ENCODE data around the gene ITPRID1.
"Not testable (repeated sequence)": the region's sequence is repeated elsewhere in the genome, so short reads cannot be mapped to it uniquely, and the experiment has no call there.

ITPRID1 gene
- 0 reads per million in 4 donors for total RNA-seq

GRCh38 chr7:31513790-31514189 is at the start of gene ITPRID1:
ITPRID1 (plus strand) TSS chr7:31514090; CDS start chr7:31553025, 38,935 bp downstream.
- DNase-seq = no peak

- DNase-seq = no peak
These were observed 49.3 kb upstream of the ITPRID1 start for GRCh38 chr7:31464601-31465000.

DNA sequence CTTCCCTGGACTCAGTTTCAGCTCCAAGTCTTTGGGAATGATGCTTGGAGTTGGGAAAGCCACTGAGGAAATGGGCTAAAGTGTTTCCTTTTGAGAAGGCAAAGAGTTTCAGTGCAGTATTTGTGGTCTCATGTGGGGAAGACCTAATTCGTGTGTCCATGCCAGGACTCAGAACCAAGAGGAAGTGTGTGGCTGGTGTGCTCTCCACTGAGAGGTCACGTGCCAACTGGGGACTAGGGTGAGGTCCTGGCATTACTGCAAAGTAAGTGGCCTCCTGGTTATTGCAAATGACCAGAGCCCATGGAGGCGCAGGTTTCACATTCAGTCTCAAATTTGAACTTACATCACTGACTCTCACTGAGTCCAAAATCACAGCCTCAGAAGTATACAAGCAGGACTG is 48.6 kb upstream of the ITPRID1 start:
- DNase-seq = no peak

GRCh38 chr7:31466036-31466435 is 47.9 kb upstream of the ITPRID1 start:
- no peak for DNase-seq

GRCh38 chr7:31470883-31471282 is 43.0 kb upstream of the ITPRID1 start:
- DNase-seq = not testable (repeated sequence)

- DNase-seq = no peak
These were observed 38.5 kb upstream of the ITPRID1 start for GRCh38 chr7:31475368-31475767.

DNA sequence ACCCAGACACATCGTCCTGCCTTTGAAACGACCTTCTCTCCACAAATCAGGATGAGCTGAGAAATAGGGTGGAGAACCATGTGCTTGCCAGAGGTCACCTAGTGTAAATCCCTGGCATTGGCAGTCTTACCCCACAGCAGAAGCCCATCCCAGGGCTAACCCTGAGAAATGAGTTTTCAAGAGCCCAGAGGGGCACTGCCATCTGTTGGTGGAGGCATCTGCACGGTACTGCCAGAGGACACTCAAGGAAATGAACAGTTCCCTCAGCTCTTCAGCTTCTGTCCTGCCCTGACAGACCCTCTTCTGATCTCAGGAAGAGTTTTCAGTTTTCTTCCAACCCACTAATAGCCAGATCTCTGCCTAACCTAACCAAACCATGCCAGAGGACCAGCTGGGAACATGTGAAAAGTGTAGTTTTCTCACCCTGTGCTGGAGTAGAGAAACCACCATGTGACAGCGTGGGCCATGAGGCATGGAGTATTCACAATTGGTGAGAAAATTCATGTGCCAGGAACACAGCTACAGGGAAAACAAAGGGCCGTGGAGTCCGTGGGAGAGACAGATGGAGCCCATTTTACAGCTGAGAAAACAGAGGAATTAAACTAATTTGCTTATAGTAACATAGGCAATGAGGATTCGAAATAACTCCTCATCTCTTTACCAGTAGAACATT is 37.7 kb upstream of the ITPRID1 start:
- DNase-seq = no peak

GRCh38 chr7:31476941-31477677 is 36.8 kb upstream of the ITPRID1 start:
- no peak for DNase-seq

- no peak for DNase-seq
These were observed 35.9 kb upstream of the ITPRID1 start for GRCh38 chr7:31478018-31478417.

GRCh38 chr7:31478721-31479120 is 35.2 kb upstream of the ITPRID1 start:
- no peak for DNase-seq

- DNase-seq = no peak
These were observed 26.8 kb upstream of the ITPRID1 start for GRCh38 chr7:31487071-31487470.

DNA sequence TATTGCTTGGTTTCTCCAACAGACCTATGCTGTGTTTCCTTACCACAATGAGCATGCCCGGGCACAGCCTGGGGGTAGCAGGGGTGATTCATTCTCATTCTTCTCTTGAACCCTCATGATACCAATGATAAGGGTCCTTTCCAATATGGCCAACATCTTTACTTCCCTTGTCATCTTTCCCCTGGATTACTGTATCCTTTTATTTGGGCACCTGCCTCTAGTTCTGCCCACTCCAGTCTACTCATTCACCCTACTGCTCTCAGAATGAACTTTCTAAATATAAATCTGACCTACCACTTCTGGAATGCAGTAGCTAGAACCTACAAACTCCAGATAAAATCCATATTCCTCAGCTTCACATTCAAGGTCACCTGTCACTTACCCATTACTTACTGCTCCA is 26.4 kb upstream of the ITPRID1 start:
- no peak for DNase-seq

- peak in 1 of 5 donors; percentile 43 for DNase-seq
These were observed 25.2 kb upstream of the ITPRID1 start for GRCh38 chr7:31488562-31489203.

- DNase-seq = no peak
These were observed 23.0 kb upstream of the ITPRID1 start for GRCh38 chr7:31490796-31491314.

DNA sequence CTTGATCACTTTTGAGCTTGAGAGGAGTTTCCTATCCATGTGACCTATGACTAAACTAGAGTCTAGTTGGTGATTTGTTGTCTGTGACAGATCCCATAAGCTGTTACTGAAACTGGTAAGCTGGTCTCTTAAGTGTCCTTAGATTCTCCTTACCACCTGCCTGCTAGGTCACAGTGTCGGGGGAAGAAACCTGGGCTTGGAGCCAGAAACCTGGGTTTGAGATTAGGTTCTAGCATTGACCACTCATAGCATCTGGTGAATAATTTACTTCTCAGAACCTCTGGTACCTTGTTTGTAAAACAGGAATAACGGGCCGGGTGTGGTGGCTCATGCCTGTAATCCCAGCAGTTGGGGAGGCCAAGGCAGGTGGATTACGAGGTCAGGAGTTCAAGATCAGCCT is 21.8 kb upstream of the ITPRID1 start:
- no peak for DNase-seq

DNA sequence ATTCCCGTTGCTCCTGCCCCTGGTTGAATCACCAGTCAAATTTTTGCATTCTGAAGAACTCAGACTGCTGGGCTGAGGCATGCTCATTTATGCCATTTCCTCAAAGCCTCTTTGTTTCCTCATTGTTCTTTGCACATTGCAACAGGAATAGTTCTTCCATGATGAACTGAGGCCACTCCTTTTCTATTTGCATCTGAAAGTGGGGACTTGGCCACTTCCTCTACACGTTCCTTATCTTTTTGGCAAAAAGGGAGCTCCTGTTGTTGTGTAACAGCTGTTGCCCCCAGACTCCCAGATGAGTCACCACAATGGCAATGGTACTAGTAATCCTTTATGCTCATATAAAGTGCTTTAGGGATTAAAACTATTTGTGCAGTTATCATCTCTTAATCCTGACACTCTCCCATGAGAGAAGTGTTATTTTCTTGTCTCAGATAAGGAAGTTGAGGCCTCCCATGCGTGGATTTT is 20.1 kb upstream of the ITPRID1 start:
- no peak for DNase-seq

DNA sequence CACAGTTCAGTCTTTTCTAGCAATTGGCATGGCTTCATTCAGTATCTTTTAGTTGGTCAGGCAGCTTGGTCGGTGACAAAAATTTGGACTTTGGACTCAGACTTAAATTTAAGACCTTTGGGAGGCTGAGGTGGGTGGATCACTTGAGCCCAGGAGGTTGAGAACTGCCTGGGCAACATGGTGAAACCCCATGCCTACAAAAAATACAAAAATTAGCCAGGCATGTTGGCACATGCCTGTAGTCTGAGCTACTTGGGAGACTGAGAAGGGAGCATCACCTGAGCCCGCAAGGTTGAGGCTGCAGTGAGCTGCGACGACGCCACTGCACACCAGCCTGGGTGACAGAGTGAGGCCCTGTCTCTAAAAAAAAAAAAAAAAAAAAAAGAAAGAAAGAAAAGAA is 19.5 kb upstream of the ITPRID1 start:
- DNase-seq = no peak

DNA sequence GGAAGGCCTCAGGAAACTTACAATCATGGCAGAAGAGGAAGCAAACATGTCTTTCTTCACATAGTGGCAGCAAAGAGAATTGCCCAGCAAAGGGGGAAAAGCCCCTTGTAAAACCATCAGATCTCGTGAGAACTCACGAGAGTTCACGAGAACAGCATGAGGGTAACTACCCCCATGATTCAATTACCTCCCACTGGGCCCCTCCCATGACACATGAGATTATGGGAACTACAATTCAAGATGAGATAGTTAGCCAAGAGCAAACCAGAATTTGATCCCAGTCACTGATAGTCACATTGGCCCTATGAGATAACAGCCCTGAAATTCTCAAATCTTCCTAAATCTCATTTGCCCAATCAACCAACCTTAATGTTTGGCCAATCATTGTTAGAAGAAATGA is 18.2 kb upstream of the ITPRID1 start:
- DNase-seq = no peak

- no peak for DNase-seq
These were observed 16.4 kb upstream of the ITPRID1 start for GRCh38 chr7:31497516-31497915.

- DNase-seq = no peak
These were observed 13.2 kb upstream of the ITPRID1 start for GRCh38 chr7:31500656-31501055.

- DNase-seq = no peak
These were observed 5.1 kb upstream of the ITPRID1 start for GRCh38 chr7:31508823-31509222.

DNA sequence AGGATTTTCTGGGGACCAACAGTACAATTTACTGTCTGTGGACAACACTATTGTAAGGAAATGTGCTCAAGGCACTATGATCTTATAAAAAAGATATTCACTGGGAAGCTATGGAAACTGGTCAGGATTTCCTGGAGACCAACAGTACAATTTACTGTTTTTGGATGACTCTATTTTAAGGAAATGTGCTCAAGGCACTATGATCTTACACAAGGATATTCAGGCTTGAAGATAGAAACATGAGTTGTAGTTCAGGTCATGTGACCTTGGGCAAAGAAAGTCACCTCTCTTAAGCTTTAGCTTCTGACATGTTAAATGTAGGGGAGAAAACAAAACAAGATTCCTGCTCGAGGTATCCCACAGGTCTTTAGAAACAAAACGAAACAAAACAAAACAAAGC is 1.7 kb upstream of the ITPRID1 start:
- DNase-seq = no peak

DNA sequence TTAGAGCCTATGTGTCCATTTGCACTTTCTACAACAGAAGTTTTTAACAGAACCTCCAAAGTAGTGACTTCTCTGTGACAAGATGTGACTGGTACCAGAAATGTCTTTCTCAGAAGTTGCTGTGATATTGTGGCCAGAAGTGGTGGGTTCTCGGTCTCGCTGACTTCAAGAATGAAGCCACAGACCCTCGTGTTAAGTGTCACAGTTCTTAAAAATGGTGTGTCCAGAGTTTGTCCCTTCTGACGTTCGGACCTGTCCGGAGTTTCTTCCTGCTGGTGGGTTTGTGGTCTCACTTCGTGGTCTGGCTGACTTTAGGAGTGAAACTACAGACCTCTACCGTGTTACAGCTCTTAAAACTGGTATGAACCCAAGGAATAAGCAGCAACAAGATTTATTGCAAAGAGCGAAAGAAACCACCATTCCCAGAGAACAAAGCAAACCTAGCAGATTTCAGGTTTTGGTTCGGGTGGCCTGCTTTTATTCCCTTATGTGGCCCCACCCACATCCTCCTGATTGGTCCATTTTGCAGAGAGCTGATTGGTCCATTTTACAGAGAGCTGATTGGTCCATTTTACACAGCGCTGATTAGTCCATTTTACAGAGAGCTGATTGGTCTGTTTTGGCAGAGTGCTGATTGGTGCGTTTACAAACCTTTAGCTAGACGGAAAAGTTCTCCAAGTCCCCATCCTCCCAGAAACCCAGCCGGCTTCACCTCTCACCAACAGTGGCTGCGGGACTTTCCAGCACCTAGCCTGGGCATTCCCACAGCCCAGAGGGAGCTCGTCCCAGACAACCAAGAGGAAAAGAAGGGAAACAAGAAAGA is 3.0 kb downstream of the ITPRID1 start:
- DNase-seq = no peak
